Adipocyte (in vitro differentiated cells): ENCODE measurements around the gene UBC.
"Not testable (repeated sequence)": the region's sequence is repeated elsewhere in the genome, so short reads cannot be mapped to it uniquely, and the experiment has no call there.

Experiments used
- DNase-seq: peaks from one replicate; pipeline ENCODE4 v3.0.0-alpha.2; 2015; ENCODE audit warnings: low read depth
- H3K27me3 ChIP-seq: replicated peaks from 2 replicates; pipeline ENCODE4 v1.7.0; 2013; ENCODE audit warnings: mild to moderate bottlenecking, low read length, moderate library complexity; ENCODE audit not compliant: control insufficient read depth, insufficient read depth
- H3K36me3 ChIP-seq: 2 replicates; pipeline ENCODE4 v1.7.0; 2013; ENCODE audit warnings: low read length, mild to moderate bottlenecking, moderate library complexity; ENCODE audit not compliant: control insufficient read depth, insufficient read depth, severe bottlenecking
- H3K4me1 ChIP-seq: 2 replicates; pipeline ENCODE4 v1.7.0; 2013; ENCODE audit warnings: mild to moderate bottlenecking, low read length, moderate library complexity; ENCODE audit not compliant: control insufficient read depth, insufficient read depth
- H3K4me3 ChIP-seq: 2 replicates; pipeline ENCODE4 v1.7.0; 2013; ENCODE audit warnings: mild to moderate bottlenecking, low read length, moderate library complexity
- H3K9ac ChIP-seq: 2 replicates; pipeline ENCODE4 v1.7.0; 2013; ENCODE audit warnings: mild to moderate bottlenecking, low read length, moderate library complexity
- H3K9me3 ChIP-seq: 2 replicates; pipeline ENCODE4 v1.7.0; 2013; ENCODE audit warnings: mild to moderate bottlenecking, low read length, moderate library complexity; ENCODE audit not compliant: control insufficient read depth

Gene UBC

DNA sequence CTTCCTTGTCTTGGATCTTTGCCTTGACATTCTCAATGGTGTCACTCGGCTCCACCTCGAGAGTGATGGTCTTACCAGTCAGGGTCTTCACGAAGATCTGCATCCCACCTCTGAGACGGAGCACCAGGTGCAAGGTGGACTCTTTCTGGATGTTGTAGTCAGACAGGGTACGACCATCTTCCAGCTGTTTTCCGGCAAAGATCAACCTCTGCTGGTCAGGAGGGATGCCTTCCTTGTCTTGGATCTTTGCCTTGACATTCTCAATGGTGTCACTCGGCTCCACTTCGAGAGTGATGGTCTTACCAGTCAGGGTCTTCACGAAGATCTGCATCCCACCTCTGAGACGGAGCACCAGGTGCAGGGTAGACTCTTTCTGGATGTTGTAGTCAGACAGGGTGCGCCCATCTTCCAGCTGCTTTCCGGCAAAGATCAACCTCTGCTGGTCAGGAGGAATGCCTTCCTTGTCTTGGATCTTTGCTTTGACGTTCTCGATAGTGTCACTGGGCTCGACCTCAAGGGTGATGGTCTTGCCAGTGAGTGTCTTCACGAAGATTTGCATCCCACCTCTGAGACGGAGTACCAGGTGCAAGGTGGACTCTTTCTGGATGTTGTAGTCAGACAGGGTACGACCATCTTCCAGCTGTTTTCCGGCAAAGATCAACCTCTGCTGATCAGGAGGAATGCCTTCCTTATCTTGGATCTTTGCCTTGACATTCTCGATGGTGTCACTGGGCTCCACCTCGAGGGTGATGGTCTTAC is 1.7 kb downstream of the UBC start:
- not testable (repeated sequence) for H3K27me3 ChIP-seq, DNase-seq, H3K9me3 ChIP-seq
- Histone ChIP-seq H3K9ac (peak overlapping the region; percentile 100), H3K36me3 (peaks cover 29% of the 10 kb centered on the region), H3K4me1 (peaks cover 38% of the 10 kb centered on the region), H3K4me3 (peak overlapping the region; percentile 99)

DNA sequence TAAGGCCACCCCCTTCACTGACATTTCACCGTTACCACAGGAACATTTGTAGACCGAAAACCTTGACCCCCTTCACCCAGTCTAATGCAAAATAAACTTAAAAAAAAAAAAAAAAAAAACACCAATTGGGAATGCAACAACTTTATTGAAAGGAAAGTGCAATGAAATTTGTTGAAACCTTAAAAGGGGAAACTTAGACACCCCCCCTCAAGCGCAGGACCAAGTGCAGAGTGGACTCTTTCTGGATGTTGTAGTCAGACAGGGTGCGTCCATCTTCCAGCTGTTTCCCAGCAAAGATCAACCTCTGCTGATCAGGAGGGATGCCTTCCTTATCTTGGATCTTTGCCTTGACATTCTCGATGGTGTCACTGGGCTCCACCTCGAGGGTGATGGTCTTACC is 2.9 kb downstream of the UBC start:
- DNase-seq, H3K9me3 ChIP-seq, H3K27me3 ChIP-seq: not testable (repeated sequence)
- Histone ChIP-seq H3K4me3 (peak overlapping the region; percentile 85), H3K4me1 (peaks cover 32% of the 10 kb centered on the region), H3K9ac (peak overlapping the region; percentile 86), H3K36me3 (peaks cover 29% of the 10 kb centered on the region)

GRCh38 chr12:124910561-124911478 is 3.6 kb downstream of the UBC start:
- Histone ChIP-seq H3K4me1 (peaks cover 29% of the 10 kb centered on the region), H3K36me3 (peaks cover 29% of the 10 kb centered on the region), H3K27me3 (no peaks in the 10 kb centered on the region), H3K4me3 (peak overlapping the region; percentile 85), H3K9me3 (no peaks in the 10 kb centered on the region), H3K9ac (peak overlapping the region; percentile 86)
- peak; percentile 54 for DNase-seq

GRCh38 chr12:124909831-124910560 is 4.5 kb downstream of the UBC start:
- peak; percentile 42 for DNase-seq
- peaks cover 30% of the 10 kb centered on the region for H3K4me1 ChIP-seq
- peaks cover 29% of the 10 kb centered on the region for H3K36me3 ChIP-seq
- no peaks in the 10 kb centered on the region for H3K27me3 ChIP-seq
- peak overlapping the region; percentile 85 for H3K4me3 ChIP-seq
- H3K9ac ChIP-seq: peak overlapping the region; percentile 86
- H3K9me3 ChIP-seq: no peaks in the 10 kb centered on the region

DNA sequence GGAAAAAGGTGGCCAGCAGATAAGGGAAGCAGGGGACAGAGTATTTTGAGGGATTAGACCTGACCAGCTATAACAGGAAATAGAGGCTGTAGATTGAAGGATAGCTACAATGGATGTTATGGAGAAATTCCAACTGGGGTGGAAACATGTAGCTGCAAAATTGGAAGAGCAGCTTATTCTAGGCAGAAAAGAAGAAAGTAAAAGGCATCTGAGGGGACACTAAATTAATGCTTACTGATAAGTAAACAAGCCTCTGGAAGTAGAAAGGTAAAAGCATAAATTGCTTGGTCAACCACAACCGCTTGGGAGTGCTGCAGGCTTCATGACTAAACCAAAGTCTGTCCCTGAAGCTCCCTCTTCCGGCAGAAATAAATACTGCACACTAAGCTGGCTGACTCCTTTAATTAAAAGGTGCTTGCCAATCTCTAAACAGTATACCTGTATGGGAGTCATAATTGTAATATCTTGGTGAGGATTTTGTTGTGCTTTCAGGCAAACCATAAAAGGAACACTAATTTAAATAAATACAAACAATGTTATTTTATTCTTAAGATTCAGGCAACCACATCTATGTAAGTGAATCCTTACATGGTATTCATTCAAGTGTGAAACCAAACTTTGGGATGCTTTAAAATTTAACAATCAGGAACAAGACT is 7.7 kb downstream of the UBC start:
- H3K27me3 ChIP-seq: no peaks in the 10 kb centered on the region
- no peak overlapping the region for H3K4me3 ChIP-seq
- peak overlapping the region; percentile 3 for H3K9ac ChIP-seq
- DNase-seq: peak; percentile 97
- peaks cover 36% of the 10 kb centered on the region for H3K4me1 ChIP-seq
- H3K36me3 ChIP-seq: peaks cover 15% of the 10 kb centered on the region
- H3K9me3 ChIP-seq: no peaks in the 10 kb centered on the region

DNA sequence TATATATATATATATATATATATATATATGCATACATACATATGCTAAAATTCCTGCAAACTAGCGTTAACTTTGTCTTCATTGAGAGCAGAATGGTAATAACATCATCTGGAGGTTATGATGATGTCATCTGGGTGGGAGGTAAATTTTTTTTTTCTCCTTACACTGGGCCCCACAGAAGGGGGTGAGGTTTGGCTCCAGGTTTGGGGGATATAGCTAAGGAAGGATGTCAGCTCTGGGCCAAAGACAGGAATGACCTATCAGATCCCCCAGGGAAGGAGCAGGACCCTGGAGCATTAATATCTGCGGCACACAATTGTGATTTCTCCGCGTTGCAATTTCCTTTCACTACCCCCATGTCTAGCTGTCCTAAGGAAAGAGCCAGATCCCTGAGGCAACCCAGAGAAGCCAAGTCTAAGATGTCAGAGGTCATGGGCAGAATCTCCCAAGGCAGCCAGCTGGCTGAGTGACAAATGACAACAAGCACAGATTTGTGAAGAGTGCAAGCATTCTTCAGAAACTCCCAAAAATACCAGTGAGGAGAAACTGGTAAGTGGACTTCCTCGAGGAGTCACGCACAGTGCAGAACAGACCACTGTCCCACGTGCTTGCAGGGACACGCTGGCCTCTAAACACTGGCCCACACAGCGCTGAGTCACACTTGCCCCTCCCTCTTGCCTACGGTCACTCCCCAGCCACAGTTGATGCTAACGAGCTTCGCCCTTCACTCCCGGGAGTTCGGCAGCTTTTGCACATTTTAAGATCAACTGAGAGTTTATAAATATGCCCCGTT is 9.9 kb downstream of the UBC start:
- no peaks in the 10 kb centered on the region for H3K36me3 ChIP-seq
- H3K9me3 ChIP-seq: no peaks in the 10 kb centered on the region
- H3K4me1 ChIP-seq: peaks cover 14% of the 10 kb centered on the region
- peak; percentile 97 for DNase-seq
- peak overlapping the region; percentile 63 for H3K9ac ChIP-seq
- no peaks in the 10 kb centered on the region for H3K27me3 ChIP-seq
- H3K4me3 ChIP-seq: peak overlapping the region; percentile 64

GRCh38 chr12:124902916-124903315 is 11.5 kb downstream of the UBC start:
- H3K9ac ChIP-seq: no peak overlapping the region
- DNase-seq: no peak
- H3K4me3 ChIP-seq: no peak overlapping the region
- no peaks in the 10 kb centered on the region for H3K36me3 ChIP-seq
- no peaks in the 10 kb centered on the region for H3K27me3 ChIP-seq
- H3K4me1 ChIP-seq: peaks cover 22% of the 10 kb centered on the region
- no peaks in the 10 kb centered on the region for H3K9me3 ChIP-seq

- H3K9ac ChIP-seq: no peak overlapping the region
- no peaks in the 10 kb centered on the region for H3K36me3 ChIP-seq
Observed at GRCh38 chr12:124901003-124901402, 13.4 kb downstream of the UBC start.

GRCh38 chr12:124900345-124900795 is 14.1 kb downstream of the UBC start:
- DNase-seq, H3K36me3 ChIP-seq: not testable (repeated sequence)

More at GRCh38 chr12:124901003-124901402, 13.4 kb downstream of the UBC start:
- no peaks in the 10 kb centered on the region for H3K27me3 ChIP-seq
- H3K4me1 ChIP-seq: peaks cover 17% of the 10 kb centered on the region
- no peaks in the 10 kb centered on the region for H3K9me3 ChIP-seq
- H3K4me3 ChIP-seq: no peak overlapping the region
- DNase-seq: no peak

DNA sequence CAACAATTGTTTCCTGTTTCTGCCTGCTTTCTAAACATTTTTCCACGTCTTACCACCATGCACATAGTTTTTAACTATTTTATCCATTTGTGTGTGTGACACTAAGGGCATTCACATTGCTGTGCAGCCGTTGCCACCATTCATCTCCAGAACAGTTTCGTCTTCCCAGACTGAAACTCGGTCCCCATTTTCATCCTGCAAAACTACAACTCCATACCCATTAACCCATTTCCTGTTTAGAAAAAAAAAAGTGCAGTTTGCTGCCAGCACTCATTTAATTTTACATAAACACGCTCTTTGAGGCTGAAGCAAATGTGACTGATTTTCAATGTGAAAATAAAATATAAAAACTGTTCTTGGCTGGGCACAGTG is 15.5 kb downstream of the UBC start:
- no peak for DNase-seq
- Histone ChIP-seq H3K27me3 (no peaks in the 10 kb centered on the region), H3K4me1 (peaks cover 9% of the 10 kb centered on the region), H3K9me3 (no peaks in the 10 kb centered on the region), H3K9ac (peak overlapping the region; percentile 24), H3K36me3 (no peaks in the 10 kb centered on the region), H3K4me3 (peak overlapping the region; percentile 53)

More at GRCh38 chr12:124900345-124900795, 14.1 kb downstream of the UBC start:
- H3K27me3 ChIP-seq, H3K9ac ChIP-seq, H3K4me3 ChIP-seq, H3K9me3 ChIP-seq: not testable (repeated sequence)
- peaks cover 17% of the 10 kb centered on the region for H3K4me1 ChIP-seq
